H1 (cell line): ENCODE measurements around the gene NFAM1. TPM values are rescaled to one million over a fixed set of nuclear protein-coding genes. Genes with fewer than 3 reads are reported as not detected.

ENCODE experiments used
- HDAC2 ChIP-seq, 2 experiments: fragments of 300-600 bp in 1 of 2; sonication (generic) in 1 of 2; IDR thresholded peaks; 2 replicates each; pipeline ENCODE4 v1.6.1; 2011 to 2012; ENCODE audit warnings: low read depth in 2 of 2, low read length in 2 of 2, mild to moderate bottlenecking in 2 of 2, moderate library complexity in 2 of 2, borderline replicate concordance in 1 of 2, inconsistent platforms in 1 of 2
- SP4 ChIP-seq: IDR thresholded peaks from 2 replicates; pipeline ENCODE4 v1.6.1; 2012; ENCODE audit warnings: low read length, inconsistent platforms
- polyA plus RNA-seq, 7 experiments: library from polyadenylated mRNA; depleted of rRNA in 3 of 7; stranded (reverse) in 5 of 7; unstranded in 2 of 7; fragments of >200 nt in 5 of 7; fragments of 200-250 nt in 2 of 7; gene quantifications; 1 replicate in 5 of 7; 2 replicates in 1 of 7; 4 replicates in 1 of 7; pipeline versions ENCODE4 v1.2.1 to v1.2.3, GENCODE V29; 2011 to 2013; ENCODE audit warnings: missing spikeins in 2 of 7, mixed read lengths in 2 of 7
- total RNA-seq: library from RNA; stranded (reverse); fragmentation: NEBNext Ultra II Directional; extraction: Animal tissue kit (Norgen Biotek cat#: 25700); gene quantifications from 2 replicates; pipeline ENCODE4 v1.2.1, GENCODE V29; 2021
- TF ChIP-seq, protein P1 (sequence below): IDR thresholded peaks from 2 replicates; pipeline ENCODE4 v1.6.1; 2011; ENCODE audit warnings: low read length, improper control_type of control experiment
- TF ChIP-seq, protein P2 (sequence below): IDR thresholded peaks from 2 replicates; pipeline ENCODE4 v1.6.1; 2012; ENCODE audit warnings: inconsistent platforms
- TF ChIP-seq, protein P3 (sequence below), 3 experiments: IDR thresholded peaks; 1 replicate in 2 of 3; 2 replicates in 1 of 3; pipeline versions ENCODE4 v1.5.1 to v1.6.1; 2011; ENCODE audit warnings: low read length in 3 of 3, mild to moderate bottlenecking in 3 of 3, inconsistent platforms in 2 of 3, low read depth in 1 of 3, moderate library complexity in 1 of 3; ENCODE audit not compliant: insufficient read depth in 1 of 3; ENCODE audit errors: control extremely low read depth in 1 of 3

NFAM1 gene
- total and polyA plus RNA-seq, 2 of the 8 experiments (the other 6 are each of a cell fraction or from before 2014, with no cell fraction given): 0.62 to 0.73 TPM

DNA sequence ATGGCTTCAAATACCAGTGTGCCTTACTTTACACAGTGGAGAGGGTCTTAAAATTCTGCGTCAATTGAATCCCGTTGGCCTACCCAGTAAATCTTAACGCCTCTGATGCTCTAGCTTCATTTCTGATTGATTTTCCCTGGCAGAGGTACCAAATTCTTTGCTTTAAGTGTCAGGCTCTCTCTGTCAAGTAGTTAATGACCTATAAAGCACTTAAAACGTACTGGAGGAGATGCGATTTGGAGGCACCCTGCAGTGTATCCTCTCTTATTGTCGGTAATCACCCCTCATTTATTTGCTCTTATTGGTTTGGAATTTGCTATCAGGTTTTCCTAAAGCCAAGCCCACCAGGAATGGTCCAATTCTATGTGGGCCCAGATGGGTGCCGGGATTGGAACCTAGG lies 59.2 kb downstream of the NFAM1 start (continued):
- TF ChIP-seq, protein P1, sequence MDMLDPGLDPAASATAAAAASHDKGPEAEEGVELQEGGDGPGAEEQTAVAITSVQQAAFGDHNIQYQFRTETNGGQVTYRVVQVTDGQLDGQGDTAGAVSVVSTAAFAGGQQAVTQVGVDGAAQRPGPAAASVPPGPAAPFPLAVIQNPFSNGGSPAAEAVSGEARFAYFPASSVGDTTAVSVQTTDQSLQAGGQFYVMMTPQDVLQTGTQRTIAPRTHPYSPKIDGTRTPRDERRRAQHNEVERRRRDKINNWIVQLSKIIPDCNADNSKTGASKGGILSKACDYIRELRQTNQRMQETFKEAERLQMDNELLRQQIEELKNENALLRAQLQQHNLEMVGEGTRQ: no peak
- no peak for TF ChIP-seq HDAC2 (IDR thresholded peaks at IDR 0.05; ENCODE audit: borderline replicate concordance in 1 of 2, low read depth in 2 of 2, low read length in 2 of 2)
- no peak for TF ChIP-seq SP4
- TF ChIP-seq, protein P2, sequence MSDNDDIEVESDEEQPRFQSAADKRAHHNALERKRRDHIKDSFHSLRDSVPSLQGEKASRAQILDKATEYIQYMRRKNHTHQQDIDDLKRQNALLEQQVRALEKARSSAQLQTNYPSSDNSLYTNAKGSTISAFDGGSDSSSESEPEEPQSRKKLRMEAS: no peak
- TF ChIP-seq, protein P3, sequence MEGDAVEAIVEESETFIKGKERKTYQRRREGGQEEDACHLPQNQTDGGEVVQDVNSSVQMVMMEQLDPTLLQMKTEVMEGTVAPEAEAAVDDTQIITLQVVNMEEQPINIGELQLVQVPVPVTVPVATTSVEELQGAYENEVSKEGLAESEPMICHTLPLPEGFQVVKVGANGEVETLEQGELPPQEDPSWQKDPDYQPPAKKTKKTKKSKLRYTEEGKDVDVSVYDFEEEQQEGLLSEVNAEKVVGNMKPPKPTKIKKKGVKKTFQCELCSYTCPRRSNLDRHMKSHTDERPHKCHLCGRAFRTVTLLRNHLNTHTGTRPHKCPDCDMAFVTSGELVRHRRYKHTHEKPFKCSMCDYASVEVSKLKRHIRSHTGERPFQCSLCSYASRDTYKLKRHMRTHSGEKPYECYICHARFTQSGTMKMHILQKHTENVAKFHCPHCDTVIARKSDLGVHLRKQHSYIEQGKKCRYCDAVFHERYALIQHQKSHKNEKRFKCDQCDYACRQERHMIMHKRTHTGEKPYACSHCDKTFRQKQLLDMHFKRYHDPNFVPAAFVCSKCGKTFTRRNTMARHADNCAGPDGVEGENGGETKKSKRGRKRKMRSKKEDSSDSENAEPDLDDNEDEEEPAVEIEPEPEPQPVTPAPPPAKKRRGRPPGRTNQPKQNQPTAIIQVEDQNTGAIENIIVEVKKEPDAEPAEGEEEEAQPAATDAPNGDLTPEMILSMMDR (IDR thresholded peaks at IDR 0.05; ENCODE audit: control extremely low read depth in 1 of 3, insufficient read depth in 1 of 3, low read depth in 1 of 3, low read length in 3 of 3): no peak
- TF ChIP-seq, all 59 proteins: peak for 0
